Calu3 (cell line): Measurements from ENCODE around the gene EIF3A. TPM values are rescaled to one million over a fixed set of nuclear protein-coding genes. Genes with fewer than 3 reads are reported as not detected.
A peak's percentile ranks its signal among the peaks of the same experiment; 100 is the strongest.

ENCODE experiments used
- BruUV-seq: library from RNA; stranded (reverse); fragments of 400-500 nt; replicated peaks from 2 replicates; lab custom pipeline; 2021; lab: Mats Ljungman, UMichigan
- CTCF ChIA-PET: fragments of 300-600 bp; sonication (Branson Sonifier 250); formaldehyde crosslinking; loops from one replicate; lab custom pipeline; 2022; ENCODE audit warnings: antibody characterized with exemption; lab: Charles Lee
- DNase-seq: peaks from one replicate; pipeline ENCODE4 v3.0.0; 2022
- H3K27ac Mint-ChIP-seq: one replicate; pipeline ENCODE4 v1.8.0; 2022; ENCODE audit warnings: mixed read lengths; ENCODE audit not compliant: unreplicated experiment
- H3K27me3 Mint-ChIP-seq: one replicate; pipeline ENCODE4 v1.8.0; 2022; ENCODE audit warnings: mixed read lengths; ENCODE audit not compliant: unreplicated experiment
- H3K36me3 Mint-ChIP-seq: one replicate; pipeline ENCODE4 v1.8.0; 2022; ENCODE audit warnings: mild to moderate bottlenecking, moderate library complexity, mixed read lengths; ENCODE audit not compliant: insufficient read depth, unreplicated experiment
- H3K4me1 Mint-ChIP-seq: one replicate; pipeline ENCODE4 v1.8.0; 2022; ENCODE audit warnings: mild to moderate bottlenecking, low read depth, mixed read lengths; ENCODE audit not compliant: unreplicated experiment
- H3K4me3 Mint-ChIP-seq: one replicate; pipeline ENCODE4 v1.8.0; 2022; ENCODE audit warnings: mild to moderate bottlenecking, low read depth, moderate library complexity, mixed read lengths; ENCODE audit not compliant: unreplicated experiment
- H3K9me3 Mint-ChIP-seq: one replicate; pipeline ENCODE4 v1.8.0; 2022; ENCODE audit warnings: low read depth, mixed read lengths; ENCODE audit not compliant: unreplicated experiment
- CTCF ChIP-seq: fragments of 200-600 bp; IDR thresholded peaks from one replicate; pipeline ENCODE4 v1.8.0; 2022; ENCODE audit warnings: antibody characterized with exemption; ENCODE audit not compliant: unreplicated experiment
- intact Hi-C: fragments of 100-400 bp; cut with micrococcal nuclease; formaldehyde crosslinking; loops from one replicate; pipeline ENCODE4 v1.10.0; 2022; ENCODE audit not compliant: unreplicated experiment
- total RNA-seq: library from RNA; stranded (reverse); gene quantifications from 2 replicates; pipeline ENCODE4 v1.2.3, GENCODE V29; 2022

The EIF3A gene
- total RNA-seq, 1 experiment from 2014 or later, result 104 TPM

GRCh38 chr10:119095640-119096039 lies 15.0 kb upstream of the EIF3A start:
- no peak overlapping the region for H3K27ac Mint-ChIP-seq

GRCh38 chr10:119090968-119091367 lies 10.4 kb upstream of the EIF3A start:
- CTCF ChIA-PET, result interaction anchor here (0.6 to 0.8 kb wide), 2 partner anchors 9 to 14 kb away, joined by 3 read pairs; no protein-coding TSS in a partner anchor

More at GRCh38 chr10:119095640-119096039, 15.0 kb upstream of the EIF3A start:
- no peaks in the 10 kb centered on the region for H3K4me1 Mint-ChIP-seq
- intact Hi-C loops, result no loop called here
- no peak for DNase-seq
- H3K36me3 Mint-ChIP-seq, result no peaks in the 10 kb centered on the region
- no peak for TF ChIP-seq CTCF
- H3K9me3 Mint-ChIP-seq, result no peaks in the 10 kb centered on the region
- H3K4me3 Mint-ChIP-seq, result no peak overlapping the region
- CTCF ChIA-PET, result interaction anchor here (1.0 kb wide), 1 partner anchor 15 kb away, joined by 3 read pairs; the partner anchor contains the start of gene EIF3A
- no TSS peak for BruUV-seq
- no peaks in the 10 kb centered on the region for H3K27me3 Mint-ChIP-seq

GRCh38 chr10:119090026-119090795 lies 9.6 kb upstream of the EIF3A start:
- no peak for TF ChIP-seq CTCF

More at GRCh38 chr10:119090968-119091367, 10.4 kb upstream of the EIF3A start:
- no peaks in the 10 kb centered on the region for H3K27me3 Mint-ChIP-seq
- no TSS peak for BruUV-seq
- intact Hi-C loops, result no loop called here
- peaks cover 3% of the 10 kb centered on the region for H3K36me3 Mint-ChIP-seq
- H3K27ac Mint-ChIP-seq, result no peak overlapping the region
- no peaks in the 10 kb centered on the region for H3K9me3 Mint-ChIP-seq
- peak; percentile 42 for DNase-seq
- TF ChIP-seq CTCF, result no peak
- H3K4me1 Mint-ChIP-seq, result peaks cover 8% of the 10 kb centered on the region
- H3K4me3 Mint-ChIP-seq, result no peak overlapping the region

GRCh38 chr10:119087271-119087882 lies 6.8 kb upstream of the EIF3A start:
- CTCF ChIA-PET, result no interaction called here
- H3K4me1 Mint-ChIP-seq, result peaks cover 8% of the 10 kb centered on the region
- no peak overlapping the region for H3K4me3 Mint-ChIP-seq
- BruUV-seq, result no TSS peak
- no peak for TF ChIP-seq CTCF
- intact Hi-C loops, result no loop called here
- no peaks in the 10 kb centered on the region for H3K27me3 Mint-ChIP-seq
- H3K27ac Mint-ChIP-seq, result no peak overlapping the region
- H3K9me3 Mint-ChIP-seq, result no peaks in the 10 kb centered on the region
- H3K36me3 Mint-ChIP-seq, result peaks cover 3% of the 10 kb centered on the region
- no peak for DNase-seq

More at GRCh38 chr10:119090026-119090795, 9.6 kb upstream of the EIF3A start:
- peaks cover 3% of the 10 kb centered on the region for H3K36me3 Mint-ChIP-seq
- CTCF ChIA-PET, result interaction anchor here (0.6 kb wide), 1 partner anchor 8 kb away, joined by 3 read pairs; no protein-coding TSS in a partner anchor
- no TSS peak for BruUV-seq
- intact Hi-C loops, result no loop called here
- H3K27ac Mint-ChIP-seq, result no peak overlapping the region
- H3K9me3 Mint-ChIP-seq, result no peaks in the 10 kb centered on the region
- H3K27me3 Mint-ChIP-seq, result no peaks in the 10 kb centered on the region
- peaks cover 8% of the 10 kb centered on the region for H3K4me1 Mint-ChIP-seq
- no peak for DNase-seq
- no peak overlapping the region for H3K4me3 Mint-ChIP-seq
